Panc1 (cell line): ENCODE measurements around the gene C3orf38. TPM values are rescaled to one million over a fixed set of nuclear protein-coding genes. Genes with fewer than 3 reads are reported as not detected.

Source experiments
- ATAC-seq: fragments of 200-7000 bp; cut with Tn5 transposase; 2 replicates; pipeline ENCODE4 v1.9.1; 2020; ENCODE audit warnings: mild to moderate bottlenecking, moderate library complexity
- Bru-seq: library from RNA; stranded (reverse); fragments of 400-500 nt; gene quantifications from one replicate; lab custom pipeline; 2021; lab: Mats Ljungman, UMichigan
- BruChase-seq, 2 experiments: library from RNA; stranded (reverse); fragments of 400-500 nt; gene quantifications; one replicate each; lab custom pipeline; 2021; lab: Mats Ljungman, UMichigan
- BruUV-seq: library from RNA; stranded (reverse); fragments of 400-500 nt; replicated peaks from 2 replicates; lab custom pipeline; 2021; lab: Mats Ljungman, UMichigan
- CTCF ChIA-PET: fragments of 300-600 bp; sonication (Branson Sonifier 250); formaldehyde crosslinking; loops from one replicate; lab custom pipeline; 2022; ENCODE audit warnings: antibody characterized with exemption; lab: Charles Lee
- POLR2A ChIA-PET: fragments of 300-600 bp; sonication (Branson Sonifier 250); formaldehyde crosslinking; loops from one replicate; lab custom pipeline; 2022; ENCODE audit warnings: antibody characterized with exemption; lab: Charles Lee
- DNase-seq: peaks from one replicate; pipeline ENCODE4 v3.0.0-alpha.2; 2010; ENCODE audit warnings: low read depth, low spot score
- H3K27ac ChIP-seq: 2 replicates; pipeline ENCODE4 v1.5.1; 2011; ENCODE audit warnings: mild to moderate bottlenecking, low read length, inconsistent platforms
- H3K27me3 ChIP-seq: fragments of 200-500 bp; sonication (Bioruptor generic); 2 replicates; pipeline ENCODE4 v1.6.0; 2014; ENCODE audit warnings: low read length, inconsistent platforms; ENCODE audit not compliant: control insufficient read depth, insufficient read depth
- H3K36me3 ChIP-seq: fragments of 200-500 bp; sonication (Bioruptor generic); 2 replicates; pipeline ENCODE4 v1.5.1; 2014; ENCODE audit warnings: inconsistent platforms, mild to moderate bottlenecking, low read length, moderate library complexity; ENCODE audit not compliant: control insufficient read depth, insufficient read depth
- H3K4me1 ChIP-seq: 2 replicates; pipeline ENCODE4 v1.5.1; 2011; ENCODE audit warnings: inconsistent platforms, mild to moderate bottlenecking, low read length, moderate library complexity; ENCODE audit not compliant: control insufficient read depth, insufficient read depth
- H3K4me3 ChIP-seq, 2 experiments: 2 replicates each; pipeline ENCODE4 v1.5.1; 2011 to 2012; ENCODE audit warnings: low read depth in 2 of 2, low read length in 2 of 2, mild to moderate bottlenecking in 2 of 2, inconsistent platforms in 1 of 2, moderate library complexity in 1 of 2
- H3K9me3 ChIP-seq: fragments of 200-500 bp; sonication (Bioruptor generic); 2 replicates; pipeline ENCODE4 v1.5.1; 2014; ENCODE audit warnings: low read depth, mild to moderate bottlenecking, inconsistent platforms, low read length, moderate library complexity; ENCODE audit not compliant: control insufficient read depth, insufficient read depth
- CTCF ChIP-seq: fragments of 450-650 bp; IDR thresholded peaks from 2 replicates; pipeline ENCODE4 v1.5.1; 2017; ENCODE audit warnings: mild to moderate bottlenecking
- POLR2AphosphoS5 ChIP-seq: IDR thresholded peaks from 2 replicates; pipeline ENCODE4 v1.6.1; 2012; ENCODE audit warnings: mild to moderate bottlenecking, low read depth, low read length, moderate library complexity
- REST ChIP-seq, 2 experiments: IDR thresholded peaks; 2 replicates each; pipeline ENCODE4 v1.6.1; 2011 to 2012; ENCODE audit warnings: low read depth in 2 of 2, control low read depth in 1 of 2, low read length in 1 of 2, mild to moderate bottlenecking in 1 of 2, moderate library complexity in 1 of 2; ENCODE audit not compliant: insufficient read depth in 1 of 2
- SIN3A ChIP-seq: IDR thresholded peaks from 2 replicates; pipeline ENCODE4 v1.6.1; 2012; ENCODE audit warnings: low read depth, mild to moderate bottlenecking, low read length, moderate library complexity, borderline replicate concordance; ENCODE audit not compliant: insufficient read depth
- TCF7L2 ChIP-seq: IDR thresholded peaks from 2 replicates; pipeline ENCODE4 v1.6.1; 2011; ENCODE audit warnings: mild to moderate bottlenecking, low read depth, low read length, inconsistent platforms
- in situ Hi-C: cut with HindIII; loops from 2 replicates; pipeline ENCODE4 v1.10.0; 2016; ENCODE audit warnings: low sequenced_read_pairs, low pct_unique_long_range_greater_than_20kb
- intact Hi-C: fragments of 100-400 bp; cut with micrococcal nuclease; formaldehyde crosslinking; loops from one replicate; pipeline ENCODE4 v1.10.0; 2022; ENCODE audit not compliant: unreplicated experiment
- long read RNA-seq: library from polyadenylated mRNA; unstranded; transcript quantifications from one replicate; pipeline ENCODE4 v2.0.0, GENCODE V29; 2021; ENCODE audit not compliant: unreplicated experiment
- polyA plus RNA-seq: library from polyadenylated mRNA; unstranded; fragments of >200 nt; gene quantifications from one replicate; pipeline ENCODE4 v1.2.1, GENCODE V29; 2012; ENCODE audit warnings: missing spikeins; ENCODE audit not compliant: insufficient read length
- total RNA-seq: library from RNA; stranded (reverse); gene quantifications from one replicate; pipeline ENCODE4 v1.2.1, GENCODE V29; 2021; ENCODE audit not compliant: unreplicated experiment

Gene C3orf38
- total RNA-seq (14.3 TPM), Bru-seq, nascent RNA (percentile 75 among the genes with signal in this experiment), BruChase-seq, experiment 1, labeled RNA remaining after a 2-hour chase (percentile 91 among the genes with signal in this experiment), BruChase-seq, experiment 2, labeled RNA remaining after a 6-hour chase (percentile 67 among the genes with signal in this experiment)
- polyA plus RNA-seq: 8.5 TPM
- long read RNA-seq, transcript C3orf38-201 (3 exons, 2,633 nt): major isoform, 31 of 43 reads
- long read RNA-seq, partial matches to known transcripts: 0 of 43 reads
- long read RNA-seq, other reads (novel, unspliced or antisense): 12 of 43 reads

GRCh38 chr3:88149509-88150362 lies at the start of gene C3orf38:
C3orf38 (plus strand) TSS chr3:88149959; CDS start chr3:88150053, 94 bp downstream.
- POLR2A ChIA-PET: no interaction called here
- BruUV-seq: no TSS peak
- intact Hi-C loops (no loop called here), in situ Hi-C loops (no loop called here)
- no peaks in the 10 kb centered on the region; the same call in 1 of the 2 replicates for H3K36me3 ChIP-seq
- H3K27me3 ChIP-seq: no peaks in the 10 kb centered on the region
- ATAC-seq (peak; percentile 97), DNase-seq (peak; percentile 67)
- CTCF ChIA-PET: no interaction called here
- H3K9me3 ChIP-seq: no peaks in the 10 kb centered on the region
- TF ChIP-seq REST (IDR thresholded peaks at IDR 0.05; ENCODE audit: insufficient read depth in 1 of 2, low read depth in 2 of 2, low read length in 1 of 2) (no peak), CTCF (no peak), SIN3A (peak; percentile 85; the same call in 1 of the 2 replicates), POLR2AphosphoS5 (peak; percentile 75; the same call in 1 of the 2 replicates), TCF7L2 (0 out of 2 replicates have a peak, but pooled peaks have one; percentile 39)
- peak within 1 kb of the TSS; percentile 78 to 96 for H3K4me3 ChIP-seq
- peak within 1 kb of the TSS; percentile 91 for H3K27ac ChIP-seq
- peaks cover 4% of the 10 kb centered on the region for H3K4me1 ChIP-seq

- POLR2A ChIA-PET: no interaction called here
- no peak overlapping the region for H3K4me3 ChIP-seq
- CTCF ChIA-PET: no interaction called here
- H3K27ac ChIP-seq: no peak overlapping the region
- H3K36me3 ChIP-seq: no peaks in the 10 kb centered on the region
- no peaks in the 10 kb centered on the region for H3K27me3 ChIP-seq
- ATAC-seq (no peak), DNase-seq (no peak)
- H3K4me1 ChIP-seq: no peaks in the 10 kb centered on the region
- no TSS peak for BruUV-seq
- in situ Hi-C loops: no loop called here
- TF ChIP-seq CTCF (no peak), REST (IDR thresholded peaks at IDR 0.05; ENCODE audit: insufficient read depth in 1 of 2, low read depth in 2 of 2, low read length in 1 of 2) (no peak), POLR2AphosphoS5 (no peak), TCF7L2 (no peak), SIN3A (no peak)
- H3K9me3 ChIP-seq: no peaks in the 10 kb centered on the region
- intact Hi-C loops: no loop called here
These were observed 48.6 kb upstream of the C3orf38 start for GRCh38 chr3:88101142-88101541.
